HFFc6 (cell line): Measurements from ENCODE around the gene NFS1. TPM values are rescaled to one million over a fixed set of nuclear protein-coding genes. Genes with fewer than 3 reads are reported as not detected.

ENCODE experiments used
- DNase-seq: peaks from one replicate; pipeline ENCODE4 v3.0.0-alpha.2; 2018
- H3K27ac Mint-ChIP-seq: 2 replicates; pipeline ENCODE4 v1.8.0; 2020; ENCODE audit warnings: mild to moderate bottlenecking, mixed read lengths
- H3K27me3 Mint-ChIP-seq: 2 replicates; pipeline ENCODE4 v1.8.0; 2021; ENCODE audit warnings: mild to moderate bottlenecking, moderate library complexity, mixed read lengths; ENCODE audit not compliant: insufficient read depth
- H3K36me3 Mint-ChIP-seq: 2 replicates; pipeline ENCODE4 v1.8.0; 2021; ENCODE audit warnings: low read depth, mixed read lengths
- H3K4me1 Mint-ChIP-seq: 2 replicates; pipeline ENCODE4 v1.8.0; 2020; ENCODE audit warnings: low read depth, mixed read lengths
- H3K4me3 Mint-ChIP-seq: 2 replicates; pipeline ENCODE4 v1.8.0; 2020; ENCODE audit warnings: mild to moderate bottlenecking, moderate library complexity, mixed read lengths
- H3K9me3 Mint-ChIP-seq: 2 replicates; pipeline ENCODE4 v1.8.0; 2020; ENCODE audit warnings: mild to moderate bottlenecking, mixed read lengths
- CTCF ChIP-seq: fragments of 200-600 bp; sonication (generic); IDR thresholded peaks from 2 replicates; pipeline ENCODE4 v1.5.0; 2021; ENCODE audit warnings: antibody characterized with exemption, mild to moderate bottlenecking
- total RNA-seq, 6 experiments: library from RNA; stranded (reverse); fragmentation: NEBNext Ultra II Directional; extraction: Animal tissue kit (Norgen Biotek cat#: 25700); gene quantifications; 2 replicates in 1 of 6; 3 replicates in 5 of 6; pipeline ENCODE4 v1.2.3, GENCODE V29; 2021

Gene NFS1
- total RNA-seq, 6 experiments from 2014 or later = 28.6 to 40.6 (median 34.6) TPM

GRCh38 chr20:35625584-35626385, 73.4 kb downstream of the NFS1 start:
- H3K27me3 Mint-ChIP-seq = no peaks in the 10 kb centered on the region; the same call in 1 of the 2 replicates
- no peak for TF ChIP-seq CTCF
- no peak for DNase-seq
- H3K4me3 Mint-ChIP-seq = no peak overlapping the region
- no peaks in the 10 kb centered on the region for H3K9me3 Mint-ChIP-seq
- no peak overlapping the region for H3K27ac Mint-ChIP-seq
- peaks cover 24% of the 10 kb centered on the region for H3K36me3 Mint-ChIP-seq
- H3K4me1 Mint-ChIP-seq = peaks cover 9% of the 10 kb centered on the region

- DNase-seq = no peak
- Mint-ChIP-seq H3K27me3 (peaks cover 11% of the 10 kb centered on the region), H3K27ac (no peak overlapping the region), H3K36me3 (peaks cover 9% of the 10 kb centered on the region), H3K9me3 (no peaks in the 10 kb centered on the region), H3K4me3 (no peak overlapping the region), H3K4me1 (peaks cover 32% of the 10 kb centered on the region)
- TF ChIP-seq CTCF = peak; percentile 44
These were observed 77.6 kb downstream of the NFS1 start for GRCh38 chr20:35621560-35621946.

GRCh38 chr20:35620818-35621559, 78.2 kb downstream of the NFS1 start:
- TF ChIP-seq CTCF = no peak
- Mint-ChIP-seq H3K27ac (no peak overlapping the region), H3K4me1 (peaks cover 31% of the 10 kb centered on the region), H3K36me3 (peaks cover 7% of the 10 kb centered on the region), H3K9me3 (no peaks in the 10 kb centered on the region), H3K4me3 (no peak overlapping the region), H3K27me3 (peaks cover 13% of the 10 kb centered on the region)
- no peak for DNase-seq

GRCh38 chr20:35619196-35620095, 79.7 kb downstream of the NFS1 start:
- Mint-ChIP-seq H3K9me3 (no peaks in the 10 kb centered on the region), H3K4me3 (peak overlapping the region; percentile 89), H3K27me3 (peaks cover 13% of the 10 kb centered on the region), H3K4me1 (peaks cover 28% of the 10 kb centered on the region), H3K36me3 (no peaks in the 10 kb centered on the region; the same call in 1 of the 2 replicates), H3K27ac (peak overlapping the region; percentile 55)
- peak; percentile 72 for TF ChIP-seq CTCF
- DNase-seq = peak; percentile 74
